Gastrocnemius medialis (tissue), 4 donors: ENCODE measurements around the gene MYRF.

Experiments
- POLR2A ChIP-seq, 2 donors: fragments of 450-650 bp; IDR thresholded peaks; one replicate each; pipeline ENCODE4 v1.6.1; 2017; ENCODE audit warnings: antibody characterized with exemption in 2 of 2, mild to moderate bottlenecking in 2 of 2, moderate library complexity in 2 of 2
- TF ChIP-seq, protein P1 (sequence below), 5 experiments: fragments of 450-650 bp in 3 of 5; fragments of 200-600 bp in 2 of 5; sonication (generic) in 2 of 5; IDR thresholded peaks in 4 of 5; conservative IDR thresholded peaks in 1 of 5; 1 replicate in 4 of 5; 2 replicates in 1 of 5; pipeline ENCODE4 v1.5.1; 2016 to 2019; ENCODE audit warnings: antibody characterized with exemption in 5 of 5, mild to moderate bottlenecking in 3 of 5, moderate library complexity in 3 of 5

DNA sequence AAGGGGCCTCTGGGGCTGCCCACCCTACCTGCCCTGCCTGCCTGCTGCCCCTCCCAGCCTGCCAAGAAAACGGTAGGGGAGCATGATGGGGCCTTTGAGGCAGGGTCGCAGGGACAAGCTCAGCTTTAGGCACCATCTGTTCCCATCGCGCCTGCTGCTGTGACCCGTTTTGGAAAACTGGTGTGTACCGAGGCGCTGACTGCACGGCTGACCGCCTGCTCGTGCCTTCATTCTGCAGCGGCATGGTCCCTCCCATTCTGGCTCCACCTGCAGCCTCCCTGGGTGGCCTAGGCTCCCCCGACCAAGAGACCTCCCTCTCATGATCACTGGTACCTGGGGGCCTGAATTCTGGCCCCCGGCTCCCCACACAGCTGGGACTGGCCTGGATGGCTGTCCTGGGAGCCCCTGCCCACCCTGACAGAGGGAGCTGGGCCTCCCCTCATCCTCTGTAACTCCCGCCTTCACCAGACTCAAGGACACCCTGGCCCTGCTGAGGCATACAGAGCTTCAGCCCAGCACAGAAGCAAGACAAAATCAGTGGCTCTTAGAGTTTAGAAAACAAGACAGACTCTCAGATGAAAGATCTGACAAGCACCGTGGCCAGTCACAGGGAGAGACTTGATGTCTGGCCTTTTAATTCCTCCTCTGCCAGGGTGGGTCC, 6.5 kb upstream of the MYRF start:
- TF ChIP-seq, protein P1, sequence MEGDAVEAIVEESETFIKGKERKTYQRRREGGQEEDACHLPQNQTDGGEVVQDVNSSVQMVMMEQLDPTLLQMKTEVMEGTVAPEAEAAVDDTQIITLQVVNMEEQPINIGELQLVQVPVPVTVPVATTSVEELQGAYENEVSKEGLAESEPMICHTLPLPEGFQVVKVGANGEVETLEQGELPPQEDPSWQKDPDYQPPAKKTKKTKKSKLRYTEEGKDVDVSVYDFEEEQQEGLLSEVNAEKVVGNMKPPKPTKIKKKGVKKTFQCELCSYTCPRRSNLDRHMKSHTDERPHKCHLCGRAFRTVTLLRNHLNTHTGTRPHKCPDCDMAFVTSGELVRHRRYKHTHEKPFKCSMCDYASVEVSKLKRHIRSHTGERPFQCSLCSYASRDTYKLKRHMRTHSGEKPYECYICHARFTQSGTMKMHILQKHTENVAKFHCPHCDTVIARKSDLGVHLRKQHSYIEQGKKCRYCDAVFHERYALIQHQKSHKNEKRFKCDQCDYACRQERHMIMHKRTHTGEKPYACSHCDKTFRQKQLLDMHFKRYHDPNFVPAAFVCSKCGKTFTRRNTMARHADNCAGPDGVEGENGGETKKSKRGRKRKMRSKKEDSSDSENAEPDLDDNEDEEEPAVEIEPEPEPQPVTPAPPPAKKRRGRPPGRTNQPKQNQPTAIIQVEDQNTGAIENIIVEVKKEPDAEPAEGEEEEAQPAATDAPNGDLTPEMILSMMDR (IDR thresholded peaks at IDR 0.05 in 4 of 5, conservative IDR thresholded peaks at IDR 0.05 in 1 of 5), result no peak
- TF ChIP-seq POLR2A (IDR thresholded peaks at IDR 0.05), result no peak
